H1 (cell line): ENCODE data around the gene DCXR. TPM values are rescaled to one million over a fixed set of nuclear protein-coding genes. Genes with fewer than 3 reads are reported as not detected.

Experiments used
- BACH1 ChIP-seq: IDR thresholded peaks from 2 replicates; pipeline ENCODE4 v1.6.1; 2012; ENCODE audit warnings: low read length, improper control_type of control experiment
- EGR1 ChIP-seq: IDR thresholded peaks from 2 replicates; pipeline ENCODE4 v1.6.1; 2011; ENCODE audit warnings: low read depth, low read length, borderline replicate concordance
- polyA plus RNA-seq, 7 experiments: library from polyadenylated mRNA; depleted of rRNA in 3 of 7; stranded (reverse) in 5 of 7; unstranded in 2 of 7; fragments of >200 nt in 5 of 7; fragments of 200-250 nt in 2 of 7; gene quantifications; 1 replicate in 5 of 7; 2 replicates in 1 of 7; 4 replicates in 1 of 7; pipeline versions ENCODE4 v1.2.1 to v1.2.3, GENCODE V29; 2011 to 2013; ENCODE audit warnings: missing spikeins in 2 of 7, mixed read lengths in 2 of 7
- total RNA-seq: library from RNA; stranded (reverse); fragmentation: NEBNext Ultra II Directional; extraction: Animal tissue kit (Norgen Biotek cat#: 25700); gene quantifications from 2 replicates; pipeline ENCODE4 v1.2.1, GENCODE V29; 2021

Gene DCXR
- total and polyA plus RNA-seq, 2 of the 8 experiments (the other 6 are each of a cell fraction or from before 2014, with no cell fraction given) = 96.3 to 212 TPM

DNA sequence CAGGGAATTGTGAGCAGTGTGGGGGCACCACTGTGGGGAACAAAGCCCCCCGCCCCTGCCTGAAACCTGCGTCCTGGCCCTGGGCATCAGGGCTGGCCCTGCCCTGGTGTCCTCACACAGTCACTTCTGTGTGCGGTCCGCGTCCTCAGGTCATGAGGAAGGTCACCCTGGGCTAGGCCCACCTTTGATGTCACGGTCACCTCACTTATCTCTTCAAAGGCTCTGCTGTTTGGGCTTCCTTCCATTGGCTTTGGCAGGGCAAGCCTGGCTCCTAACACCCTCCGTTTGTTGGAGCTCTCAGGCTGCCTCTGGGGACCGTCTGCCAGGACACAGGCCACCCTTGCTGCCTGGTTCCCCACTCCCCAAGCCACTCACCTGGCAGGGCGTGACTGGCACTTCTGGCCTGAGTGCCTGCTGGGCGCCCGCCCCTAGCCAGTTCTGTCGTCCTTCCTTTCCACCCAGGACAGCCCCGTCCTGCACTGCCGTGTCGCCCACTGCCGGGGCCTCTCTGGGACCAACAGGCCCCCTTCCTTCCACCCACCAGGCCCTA is 23.6 kb downstream of the DCXR start (continued):
- TF ChIP-seq EGR1 (no peak), BACH1 (no peak)
